Choroid plexus epithelial cell (primary cell): ENCODE measurements around the gene ANKRD29.

ENCODE experiments used
- DNase-seq: peaks from one replicate; pipeline ENCODE4 v3.0.0-alpha.2; 2010; ENCODE audit warnings: low read depth
- H3K4me3 ChIP-seq: 2 replicates; pipeline ENCODE4 v1.5.1; 2011; ENCODE audit warnings: low read depth, mild to moderate bottlenecking, control low read depth, low read length, moderate library complexity
- CTCF ChIP-seq: conservative IDR thresholded peaks from 2 replicates; pipeline ENCODE4 v1.5.1; 2011; ENCODE audit warnings: low read depth, mild to moderate bottlenecking, control low read depth, inconsistent platforms, low read length, moderate library complexity

The ANKRD29 gene

GRCh38 chr18:23684515-23685197, 21.9 kb upstream of the ANKRD29 start:
- TF ChIP-seq CTCF, result no peak
- DNase-seq, result peak; percentile 53
- no peak overlapping the region for H3K4me3 ChIP-seq

GRCh38 chr18:23683671-23684070, 21.0 kb upstream of the ANKRD29 start:
- no peak overlapping the region for H3K4me3 ChIP-seq
- no peak for TF ChIP-seq CTCF
- peak; percentile 28 for DNase-seq

- DNase-seq, result no peak
- no peak for TF ChIP-seq CTCF
- H3K4me3 ChIP-seq, result no peak overlapping the region
These were observed 20.4 kb upstream of the ANKRD29 start for GRCh38 chr18:23683155-23683554.

- TF ChIP-seq CTCF, result no peak
- no peak for DNase-seq
- H3K4me3 ChIP-seq, result no peak overlapping the region
These were observed 19.8 kb upstream of the ANKRD29 start for GRCh38 chr18:23682472-23682871.

- H3K4me3 ChIP-seq, result no peak overlapping the region
- DNase-seq, result no peak
- TF ChIP-seq CTCF, result no peak
These were observed 19.3 kb upstream of the ANKRD29 start for GRCh38 chr18:23682045-23682444.

GRCh38 chr18:23675896-23676295, 13.2 kb upstream of the ANKRD29 start:
- TF ChIP-seq CTCF, result no peak
- H3K4me3 ChIP-seq, result no peak overlapping the region
- no peak for DNase-seq

- no peak for TF ChIP-seq CTCF
- DNase-seq, result no peak
- no peak overlapping the region for H3K4me3 ChIP-seq
These were observed 12.5 kb upstream of the ANKRD29 start for GRCh38 chr18:23675236-23675635.
